Suprapubic skin (tissue), 3 donors: Measurements from ENCODE around the gene NINL.

Experiments
- CTCF ChIP-seq, 2 donors: fragments of 200-600 bp in 1 of 2; fragments of 450-650 bp in 1 of 2; sonication (generic) in 1 of 2; IDR thresholded peaks; one replicate each; pipeline ENCODE4 v1.5.1; 2016 to 2019; ENCODE audit warnings: antibody characterized with exemption in 2 of 2, mild to moderate bottlenecking in 1 of 2, moderate library complexity in 1 of 2
- POLR2A ChIP-seq, 2 donors: fragments of 450-650 bp; IDR thresholded peaks; one replicate each; pipeline ENCODE4 v1.6.1; 2017; ENCODE audit warnings: antibody characterized with exemption in 2 of 2, mild to moderate bottlenecking in 2 of 2, moderate library complexity in 2 of 2

- TF ChIP-seq POLR2A (IDR thresholded peaks at IDR 0.05) (no peak), CTCF (IDR thresholded peaks at IDR 0.05) (no peak)
These were observed 58.9 kb downstream of the NINL start for GRCh38 chr20:25526446-25526845.
